HepG2 (cell line): ENCODE measurements around the gene NUTF2. TPM values are rescaled to one million over a fixed set of nuclear protein-coding genes. Genes with fewer than 3 reads are reported as not detected.

Experiments
- FIP1L1 ChIP-seq: fragments of 200-400 bp; formaldehyde crosslinking; IDR thresholded peaks from 2 replicates; pipeline ENCODE4 v1.6.1; 2018; ENCODE audit warnings: low read depth, mild to moderate bottlenecking, low read length, moderate library complexity, borderline replicate concordance; ENCODE audit not compliant: insufficient read depth
- FOXK2 ChIP-seq: fragments of 450-650 bp; IDR thresholded peaks from 2 replicates; pipeline ENCODE4 v1.6.1; 2016
- HOXA5 ChIP-seq: sonication (generic); formaldehyde crosslinking; IDR thresholded peaks from 2 replicates; pipeline ENCODE4 v1.4.0; 2020; ENCODE audit warnings: missing genetic modification reagents
- IRF2 ChIP-seq: IDR thresholded peaks from 2 replicates; pipeline ENCODE4 v1.6.1; 2018; ENCODE audit warnings: missing genetic modification reagents, missing compliant biosample characterization
- MIXL1 ChIP-seq: IDR thresholded peaks from 2 replicates; pipeline ENCODE4 v1.6.1; 2016
- MXI1 ChIP-seq: IDR thresholded peaks from 3 replicates; pipeline ENCODE4 v1.6.1; 2012; ENCODE audit warnings: low read depth, low read length, inconsistent platforms, borderline replicate concordance
- NR2F6 ChIP-seq, 2 experiments: IDR thresholded peaks; 2 replicates each; pipeline ENCODE4 v1.6.1; 2016; ENCODE audit warnings: antibody characterized with exemption in 1 of 2, mild to moderate bottlenecking in 1 of 2
- PLRG1 ChIP-seq: fragments of 450-650 bp; conservative IDR thresholded peaks from 2 replicates; pipeline ENCODE4 v1.6.1; 2016
- SAP130 ChIP-seq: IDR thresholded peaks from 2 replicates; pipeline ENCODE4 v1.6.1; 2016; ENCODE audit warnings: low read depth
- SMAD9 ChIP-seq: sonication (generic); formaldehyde crosslinking; IDR thresholded peaks from 2 replicates; pipeline ENCODE4 v1.5.1; 2020; ENCODE audit warnings: mild to moderate bottlenecking, missing genetic modification reagents
- STAG1 ChIP-seq: sonication (generic); formaldehyde crosslinking; IDR thresholded peaks from 2 replicates; pipeline ENCODE4 v1.4.0; 2020; ENCODE audit warnings: missing genetic modification reagents
- TARDBP ChIP-seq: sonication (generic); formaldehyde crosslinking; IDR thresholded peaks from 2 replicates; pipeline ENCODE4 v1.8.0; 2022; ENCODE audit warnings: mild to moderate bottlenecking, missing genetic modification reagents
- ZNF142 ChIP-seq: sonication (generic); formaldehyde crosslinking; IDR thresholded peaks from 2 replicates; pipeline ENCODE4 v1.4.0; 2020; ENCODE audit warnings: missing genetic modification reagents
- polyA plus RNA-seq, 8 experiments: library from polyadenylated mRNA; depleted of rRNA in 3 of 8; stranded (reverse) in 7 of 8; unstranded in 1 of 8; fragments of >200 nt; fragmentation: Illumina TruSeq in 4 of 8; extraction: Trizol in 4 of 8; gene quantifications; 2 replicates each; pipeline versions ENCODE4 v1.2.1 to v1.2.3, GENCODE V29; 2011 to 2016; ENCODE audit warnings: low read depth in 4 of 8, missing spikeins in 1 of 8, mixed read lengths in 1 of 8; ENCODE audit not compliant: insufficient read depth in 1 of 8
- total RNA-seq, 5 experiments: library from RNA; depleted of rRNA; stranded (reverse); fragments of >200 nt; fragmentation: Illumina TruSeq; extraction: Trizol; gene quantifications; 2 replicates each; pipeline ENCODE4 v1.2.3, GENCODE V29; 2016; ENCODE audit warnings: low read depth in 1 of 5
- TF ChIP-seq, protein P1 (sequence below): sonication (generic); formaldehyde crosslinking; IDR thresholded peaks from 2 replicates; pipeline ENCODE4 v1.5.0; 2020; ENCODE audit warnings: mild to moderate bottlenecking, missing genetic modification reagents, borderline replicate concordance
- TF ChIP-seq, protein P2 (sequence below): sonication (generic); IDR thresholded peaks from 2 replicates; pipeline ENCODE4 v1.6.1; 2016; ENCODE audit warnings: low read depth, borderline replicate concordance

The NUTF2 gene
- total and polyA plus RNA-seq, 2 of the 13 experiments (the other 11 are each of a cell fraction or from before 2014, with no cell fraction given), result 168 to 214 TPM

GRCh38 chr16:67865318-67865717, 18.6 kb downstream of the NUTF2 start (continued):
- TF ChIP-seq ZNF142 (no peak), MXI1 (peak; percentile 89; the same call in 1 of the 3 replicates), PLRG1 (no peak), TARDBP (CRISPR knock-in tag) (peak; percentile 18; the same call in 1 of the 2 replicates), FOXK2 (0 out of 2 replicates have a peak, but pooled peaks have one; percentile 17), MIXL1 (CRISPR knock-in tag) (0 out of 2 replicates have a peak, but pooled peaks have one; percentile 36), SAP130 (CRISPR knock-in tag) (peak; percentile 79), SMAD9 (peak; percentile 37; the same call in 1 of the 2 replicates), FIP1L1 (no peak), HOXA5 (no peak), NR2F6 (IDR thresholded peaks at IDR 0.05) (no peak), NR2F6 (CRISPR knock-in tag; IDR thresholded peaks at IDR 0.05) (peak; percentile 31; the same call in 1 of the 2 replicates), IRF2 (CRISPR knock-in tag) (peak; percentile 35; the same call in 1 of the 2 replicates), STAG1 (CRISPR knock-in tag) (peak; percentile 91)
- TF ChIP-seq, protein P1, sequence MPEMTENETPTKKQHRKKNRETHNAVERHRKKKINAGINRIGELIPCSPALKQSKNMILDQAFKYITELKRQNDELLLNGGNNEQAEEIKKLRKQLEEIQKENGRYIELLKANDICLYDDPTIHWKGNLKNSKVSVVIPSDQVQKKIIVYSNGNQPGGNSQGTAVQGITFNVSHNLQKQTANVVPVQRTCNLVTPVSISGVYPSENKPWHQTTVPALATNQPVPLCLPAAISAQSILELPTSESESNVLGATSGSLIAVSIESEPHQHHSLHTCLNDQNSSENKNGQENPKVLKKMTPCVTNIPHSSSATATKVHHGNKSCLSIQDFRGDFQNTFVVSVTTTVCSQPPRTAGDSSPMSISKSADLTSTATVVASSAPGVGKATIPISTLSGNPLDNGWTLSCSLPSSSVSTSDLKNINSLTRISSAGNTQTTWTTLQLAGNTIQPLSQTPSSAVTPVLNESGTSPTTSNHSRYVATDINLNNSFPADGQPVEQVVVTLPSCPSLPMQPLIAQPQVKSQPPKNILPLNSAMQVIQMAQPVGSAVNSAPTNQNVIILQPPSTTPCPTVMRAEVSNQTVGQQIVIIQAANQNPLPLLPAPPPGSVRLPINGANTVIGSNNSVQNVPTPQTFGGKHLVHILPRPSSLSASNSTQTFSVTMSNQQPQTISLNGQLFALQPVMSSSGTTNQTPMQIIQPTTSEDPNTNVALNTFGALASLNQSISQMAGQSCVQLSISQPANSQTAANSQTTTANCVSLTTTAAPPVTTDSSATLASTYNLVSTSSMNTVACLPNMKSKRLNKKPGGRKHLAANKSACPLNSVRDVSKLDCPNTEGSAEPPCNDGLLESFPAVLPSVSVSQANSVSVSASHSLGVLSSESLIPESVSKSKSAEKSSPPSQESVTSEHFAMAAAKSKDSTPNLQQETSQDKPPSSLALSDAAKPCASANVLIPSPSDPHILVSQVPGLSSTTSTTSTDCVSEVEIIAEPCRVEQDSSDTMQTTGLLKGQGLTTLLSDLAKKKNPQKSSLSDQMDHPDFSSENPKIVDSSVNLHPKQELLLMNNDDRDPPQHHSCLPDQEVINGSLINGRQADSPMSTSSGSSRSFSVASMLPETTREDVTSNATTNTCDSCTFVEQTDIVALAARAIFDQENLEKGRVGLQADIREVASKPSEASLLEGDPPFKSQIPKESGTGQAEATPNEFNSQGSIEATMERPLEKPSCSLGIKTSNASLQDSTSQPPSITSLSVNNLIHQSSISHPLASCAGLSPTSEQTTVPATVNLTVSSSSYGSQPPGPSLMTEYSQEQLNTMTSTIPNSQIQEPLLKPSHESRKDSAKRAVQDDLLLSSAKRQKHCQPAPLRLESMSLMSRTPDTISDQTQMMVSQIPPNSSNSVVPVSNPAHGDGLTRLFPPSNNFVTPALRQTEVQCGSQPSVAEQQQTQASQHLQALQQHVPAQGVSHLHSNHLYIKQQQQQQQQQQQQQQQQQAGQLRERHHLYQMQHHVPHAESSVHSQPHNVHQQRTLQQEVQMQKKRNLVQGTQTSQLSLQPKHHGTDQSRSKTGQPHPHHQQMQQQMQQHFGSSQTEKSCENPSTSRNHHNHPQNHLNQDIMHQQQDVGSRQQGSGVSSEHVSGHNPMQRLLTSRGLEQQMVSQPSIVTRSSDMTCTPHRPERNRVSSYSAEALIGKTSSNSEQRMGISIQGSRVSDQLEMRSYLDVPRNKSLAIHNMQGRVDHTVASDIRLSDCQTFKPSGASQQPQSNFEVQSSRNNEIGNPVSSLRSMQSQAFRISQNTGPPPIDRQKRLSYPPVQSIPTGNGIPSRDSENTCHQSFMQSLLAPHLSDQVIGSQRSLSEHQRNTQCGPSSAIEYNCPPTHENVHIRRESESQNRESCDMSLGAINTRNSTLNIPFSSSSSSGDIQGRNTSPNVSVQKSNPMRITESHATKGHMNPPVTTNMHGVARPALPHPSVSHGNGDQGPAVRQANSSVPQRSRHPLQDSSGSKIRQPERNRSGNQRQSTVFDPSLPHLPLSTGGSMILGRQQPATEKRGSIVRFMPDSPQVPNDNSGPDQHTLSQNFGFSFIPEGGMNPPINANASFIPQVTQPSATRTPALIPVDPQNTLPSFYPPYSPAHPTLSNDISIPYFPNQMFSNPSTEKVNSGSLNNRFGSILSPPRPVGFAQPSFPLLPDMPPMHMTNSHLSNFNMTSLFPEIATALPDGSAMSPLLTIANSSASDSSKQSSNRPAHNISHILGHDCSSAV (CRISPR knock-in tag), result 0 out of 2 replicates have a peak, but pooled peaks have one; percentile 59
- TF ChIP-seq, protein P2, sequence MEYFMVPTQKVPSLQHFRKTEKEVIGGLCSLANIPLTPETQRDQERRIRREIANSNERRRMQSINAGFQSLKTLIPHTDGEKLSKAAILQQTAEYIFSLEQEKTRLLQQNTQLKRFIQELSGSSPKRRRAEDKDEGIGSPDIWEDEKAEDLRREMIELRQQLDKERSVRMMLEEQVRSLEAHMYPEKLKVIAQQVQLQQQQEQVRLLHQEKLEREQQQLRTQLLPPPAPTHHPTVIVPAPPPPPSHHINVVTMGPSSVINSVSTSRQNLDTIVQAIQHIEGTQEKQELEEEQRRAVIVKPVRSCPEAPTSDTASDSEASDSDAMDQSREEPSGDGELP, result peak; percentile 26; the same call in 1 of the 2 replicates
